DMS114 treated with DMSO at 0.1 percent for 48 hours (cell line): ENCODE measurements around the gene TAPT1.
"Not testable (repeated sequence)": the region's sequence is repeated elsewhere in the genome, so short reads cannot be mapped to it uniquely, and the experiment has no call there.

Experiments
- DNase-seq: peaks from one replicate; lab custom pipeline; 2025; ENCODE audit not compliant: unreplicated experiment; lab: John Stamatoyannopoulos, UW

TAPT1 gene

DNA sequence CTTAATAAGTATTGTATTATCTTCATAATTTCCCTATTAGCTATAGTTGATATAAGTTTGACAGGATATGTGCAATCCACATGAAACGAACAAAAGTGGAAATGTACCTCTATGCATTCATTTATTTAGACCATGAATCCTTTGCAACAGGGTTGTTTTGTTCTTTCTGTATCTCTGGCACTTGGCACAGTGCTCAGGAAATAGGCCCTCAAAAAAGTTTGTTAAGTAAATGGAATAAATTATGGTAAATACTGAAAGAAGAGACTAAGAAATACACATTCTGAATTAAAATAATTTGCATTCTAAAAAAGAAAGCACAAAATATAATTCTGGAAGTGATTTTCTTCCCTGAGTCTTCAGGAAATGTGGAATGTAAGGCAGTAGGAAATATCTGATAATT lies 39.3 kb downstream of the TAPT1 start:
- no peak for DNase-seq

DNA sequence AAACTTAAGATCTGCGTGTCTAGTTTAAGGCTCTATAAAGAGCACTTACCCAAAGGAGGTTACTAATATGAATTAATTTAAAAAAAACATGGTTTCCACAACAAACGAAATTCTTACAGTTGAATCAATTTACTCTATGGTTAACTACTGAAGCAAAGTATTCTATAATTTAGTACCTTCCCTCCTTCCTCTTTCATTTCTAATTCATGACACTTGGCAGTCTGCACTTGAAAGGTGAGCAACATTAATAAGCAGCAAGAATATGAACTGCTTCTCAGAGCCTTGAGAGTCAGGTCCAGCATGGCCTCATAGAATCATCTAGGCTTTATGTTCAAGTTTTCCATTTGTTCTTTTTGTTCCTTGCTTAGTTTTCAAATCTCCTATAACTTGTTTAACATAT lies 42.7 kb downstream of the TAPT1 start:
- no peak for DNase-seq

DNA sequence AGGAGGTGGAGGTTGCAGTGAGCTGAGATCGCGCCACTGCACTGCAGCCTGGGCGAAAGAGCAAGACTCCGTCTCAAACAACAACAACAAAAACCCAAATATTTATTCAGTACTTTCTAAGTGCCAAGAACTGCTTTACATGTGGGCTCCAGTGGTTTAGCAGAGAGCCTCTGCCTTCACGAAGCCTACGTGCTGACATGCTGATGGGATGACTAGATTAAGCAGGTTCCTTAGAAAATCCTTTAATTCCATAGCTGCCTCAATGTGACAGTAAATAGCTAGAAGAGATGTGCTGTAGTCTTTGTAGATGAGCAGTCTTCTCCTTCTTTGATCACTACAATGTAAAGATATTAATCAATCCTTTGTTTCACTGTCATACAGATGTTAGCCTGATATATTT lies 49.6 kb downstream of the TAPT1 start:
- DNase-seq = no peak

DNA sequence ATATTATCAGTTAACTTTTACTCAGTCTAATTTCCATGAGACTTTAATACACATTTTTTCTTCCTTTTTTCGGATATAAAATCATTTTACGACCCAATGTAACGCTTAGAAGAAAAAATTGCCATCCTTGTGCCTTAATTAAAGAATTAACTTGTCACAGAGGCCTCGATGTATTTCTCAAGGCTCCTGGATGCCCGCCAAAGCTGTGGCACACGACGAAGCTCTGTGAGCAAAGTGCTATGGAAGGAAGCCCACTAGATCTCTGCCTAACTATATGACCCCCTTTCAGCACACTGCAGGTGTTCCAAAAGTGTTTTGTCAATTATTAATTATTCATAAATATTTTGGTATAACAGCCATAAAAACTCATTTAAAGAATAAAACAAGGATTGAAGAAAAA lies 54.4 kb downstream of the TAPT1 start:
- no peak for DNase-seq

DNA sequence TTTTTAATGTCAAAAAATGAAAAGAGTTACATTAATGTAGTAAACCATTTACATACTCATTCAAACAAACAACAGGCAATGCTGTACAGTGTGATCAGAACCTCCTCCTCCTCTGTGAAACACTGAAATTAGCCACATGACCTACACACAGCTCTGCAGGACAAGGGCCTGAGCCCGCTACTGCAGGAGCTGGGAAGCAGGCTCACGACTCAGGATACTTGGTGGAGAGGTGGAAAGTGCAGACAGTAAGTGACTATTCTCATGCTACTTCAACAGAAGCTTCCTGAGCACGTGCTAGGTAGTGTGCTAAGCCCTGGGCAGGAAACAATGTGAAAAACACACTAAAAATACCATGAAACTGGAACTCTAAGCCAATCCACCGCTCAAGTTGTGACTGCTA lies 56.8 kb downstream of the TAPT1 start:
- no peak for DNase-seq

DNA sequence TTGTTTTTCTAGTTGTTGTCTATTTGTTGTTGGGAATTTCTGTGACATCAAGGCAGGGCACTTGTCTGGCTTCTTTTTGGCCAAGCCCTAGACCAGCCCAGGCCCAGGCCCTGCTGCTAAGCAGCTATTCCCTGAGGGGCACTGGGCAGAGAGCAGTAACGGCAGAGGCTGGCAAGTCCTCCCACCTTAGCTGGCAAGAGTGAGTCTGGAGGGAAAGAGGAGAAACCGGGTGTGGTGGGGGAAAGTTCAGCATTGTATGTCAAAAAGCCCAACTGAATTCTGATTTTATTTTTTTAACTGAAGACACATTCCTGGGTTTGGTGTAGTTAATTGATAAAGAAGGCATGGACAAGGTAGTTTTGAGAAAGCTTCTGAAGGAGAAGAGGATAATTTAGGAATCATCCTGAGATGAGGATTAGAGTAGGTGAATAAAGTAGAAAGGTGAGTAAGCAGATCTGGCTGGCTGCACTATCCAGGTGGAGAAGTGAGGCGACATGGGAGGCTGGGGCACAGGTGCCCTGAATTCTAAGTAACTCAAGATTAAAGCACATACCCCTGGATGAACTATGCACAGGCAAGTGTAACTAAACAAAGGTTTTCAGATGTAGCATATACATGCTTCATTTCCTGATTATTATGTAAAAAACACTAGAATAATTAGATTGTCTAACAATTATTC lies 57.4 kb downstream of the TAPT1 start:
- DNase-seq = no peak

DNA sequence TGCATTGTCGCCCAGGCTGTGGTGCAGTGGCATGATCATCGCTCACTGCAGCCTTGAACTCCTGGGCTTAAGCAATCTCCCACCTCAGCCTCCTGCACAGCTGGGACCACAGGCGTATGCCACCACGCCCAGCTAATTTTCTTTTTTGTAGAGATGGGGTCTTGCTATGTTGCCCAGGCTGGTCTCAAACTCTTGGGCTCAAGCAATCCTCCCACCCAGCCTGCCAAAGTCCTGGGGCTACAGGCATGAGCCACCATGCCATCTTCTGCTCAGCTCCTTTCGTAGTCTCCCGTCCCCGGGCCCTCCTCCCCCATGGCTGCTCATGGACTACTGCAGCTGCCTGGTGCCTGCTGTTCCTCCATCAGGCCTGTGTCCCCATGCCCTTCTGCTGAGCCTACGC lies 58.1 kb downstream of the TAPT1 start:
- DNase-seq = no peak

DNA sequence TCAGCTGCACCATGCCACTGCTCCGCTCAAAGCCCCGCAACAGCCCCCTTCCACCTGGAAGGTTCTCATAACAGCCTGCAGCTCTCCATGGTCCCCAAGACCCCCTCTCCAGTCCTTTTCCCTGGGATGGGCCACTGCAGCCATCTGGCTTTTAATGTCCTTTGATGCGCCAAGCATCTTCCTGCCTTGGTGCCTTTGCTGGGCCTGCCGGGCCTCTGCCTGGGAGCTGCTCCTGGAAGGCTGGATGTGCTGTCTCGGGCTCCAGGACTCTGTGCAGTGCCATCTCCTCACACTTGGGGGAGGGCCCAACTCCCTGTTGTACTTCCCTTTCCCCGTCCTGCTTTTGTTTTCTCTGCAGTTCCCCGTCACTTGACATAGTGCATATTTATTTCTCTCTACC lies 60.3 kb downstream of the TAPT1 start:
- DNase-seq = no peak

DNA sequence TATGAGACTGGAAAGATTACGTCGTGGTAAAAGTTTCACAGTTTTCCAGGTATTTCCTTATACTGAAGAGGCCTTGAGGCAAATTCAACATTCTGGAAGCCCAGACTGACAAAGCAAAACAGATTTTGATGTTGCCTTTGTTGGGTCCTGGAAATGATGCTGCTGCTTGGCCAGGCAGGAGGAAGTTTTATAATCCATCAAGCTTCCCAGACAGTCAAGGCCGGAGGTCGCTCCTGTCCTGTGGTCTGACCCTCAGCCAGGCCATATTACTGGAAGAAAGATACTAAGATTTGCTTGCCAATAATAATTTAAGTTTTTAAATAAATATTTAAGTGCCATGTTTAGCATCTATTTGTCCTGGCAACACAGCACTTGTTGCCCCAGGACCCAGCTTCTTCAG lies 63.4 kb downstream of the TAPT1 start:
- DNase-seq = no peak

DNA sequence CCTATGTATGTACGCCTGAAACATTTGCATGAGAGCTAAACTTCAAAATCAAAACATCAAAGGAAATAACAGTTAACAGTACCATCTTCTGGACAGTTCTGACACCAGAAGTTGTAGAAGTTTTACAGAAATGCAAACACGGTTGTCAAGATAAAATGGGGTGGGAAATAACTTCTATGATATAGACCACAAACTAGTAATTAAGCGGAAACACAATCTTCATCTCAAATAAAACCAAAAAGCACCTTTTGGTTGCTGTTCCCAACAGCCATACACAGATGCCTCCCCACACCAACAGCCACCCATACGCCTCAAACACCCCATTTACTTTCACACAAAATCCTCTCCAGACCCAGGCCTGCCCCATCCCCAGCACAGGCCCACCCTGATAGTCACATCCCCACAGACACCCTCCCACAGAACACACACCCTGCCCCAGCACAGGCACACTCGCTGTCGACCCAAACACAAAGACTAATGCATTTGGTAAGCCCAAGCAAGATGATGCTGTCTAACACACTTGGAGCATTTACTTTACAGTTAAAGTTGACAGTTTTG lies 64.3 kb downstream of the TAPT1 start:
- no peak for DNase-seq

DNA sequence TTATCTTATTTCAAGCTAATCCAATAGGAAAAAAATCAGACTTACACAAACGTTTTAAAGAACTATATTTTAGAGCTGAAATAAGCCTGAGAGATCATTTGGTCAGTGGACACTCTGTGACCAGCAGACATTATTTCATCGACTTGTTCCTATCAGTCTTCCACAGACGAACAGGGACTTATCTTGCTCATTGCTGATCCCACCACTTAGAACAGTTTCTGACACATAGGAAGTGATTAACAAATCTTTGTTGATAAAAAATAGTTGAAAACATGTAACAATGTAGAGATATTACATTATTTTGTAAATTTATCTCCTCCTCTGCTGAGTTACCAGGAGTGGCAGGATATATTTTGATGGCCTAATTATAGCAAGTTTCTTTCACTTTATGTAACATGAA lies 65.8 kb downstream of the TAPT1 start:
- DNase-seq = no peak

DNA sequence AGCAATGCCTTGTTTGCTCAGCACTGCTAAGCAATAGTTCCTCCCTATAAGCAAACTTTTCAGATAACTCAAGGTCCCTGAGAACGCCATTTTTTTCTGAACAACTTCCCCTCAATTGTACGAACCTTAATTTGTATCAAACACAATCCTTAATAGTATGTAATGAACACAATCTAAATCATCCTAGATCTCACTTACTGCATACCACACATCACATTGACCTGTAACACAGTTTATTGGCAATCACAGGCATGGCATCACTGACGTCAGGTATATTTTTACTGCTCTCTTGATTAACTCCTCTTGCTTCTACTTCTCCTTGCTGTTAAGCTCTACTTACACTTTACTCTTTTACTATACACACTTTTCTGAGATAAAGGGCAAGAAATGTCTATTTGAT lies 67.0 kb downstream of the TAPT1 start:
- DNase-seq = no peak

DNA sequence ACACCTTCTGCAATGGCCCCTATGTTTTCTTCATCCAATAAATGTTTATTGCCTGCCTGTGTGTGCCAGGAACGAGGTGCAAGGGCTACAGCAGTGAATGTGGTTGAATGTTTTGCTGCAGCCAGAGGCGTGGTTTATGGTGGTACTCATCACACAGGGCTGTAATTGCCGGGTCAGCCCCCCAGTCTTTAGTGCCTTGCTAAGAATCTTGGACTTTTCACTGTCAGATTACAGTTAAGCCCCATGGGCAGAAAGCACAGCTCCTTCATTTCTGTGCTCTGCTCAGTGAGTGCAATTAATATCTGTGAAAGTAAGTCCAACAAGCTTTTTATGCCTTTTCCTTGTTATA lies 67.8 kb downstream of the TAPT1 start:
- DNase-seq = no peak

DNA sequence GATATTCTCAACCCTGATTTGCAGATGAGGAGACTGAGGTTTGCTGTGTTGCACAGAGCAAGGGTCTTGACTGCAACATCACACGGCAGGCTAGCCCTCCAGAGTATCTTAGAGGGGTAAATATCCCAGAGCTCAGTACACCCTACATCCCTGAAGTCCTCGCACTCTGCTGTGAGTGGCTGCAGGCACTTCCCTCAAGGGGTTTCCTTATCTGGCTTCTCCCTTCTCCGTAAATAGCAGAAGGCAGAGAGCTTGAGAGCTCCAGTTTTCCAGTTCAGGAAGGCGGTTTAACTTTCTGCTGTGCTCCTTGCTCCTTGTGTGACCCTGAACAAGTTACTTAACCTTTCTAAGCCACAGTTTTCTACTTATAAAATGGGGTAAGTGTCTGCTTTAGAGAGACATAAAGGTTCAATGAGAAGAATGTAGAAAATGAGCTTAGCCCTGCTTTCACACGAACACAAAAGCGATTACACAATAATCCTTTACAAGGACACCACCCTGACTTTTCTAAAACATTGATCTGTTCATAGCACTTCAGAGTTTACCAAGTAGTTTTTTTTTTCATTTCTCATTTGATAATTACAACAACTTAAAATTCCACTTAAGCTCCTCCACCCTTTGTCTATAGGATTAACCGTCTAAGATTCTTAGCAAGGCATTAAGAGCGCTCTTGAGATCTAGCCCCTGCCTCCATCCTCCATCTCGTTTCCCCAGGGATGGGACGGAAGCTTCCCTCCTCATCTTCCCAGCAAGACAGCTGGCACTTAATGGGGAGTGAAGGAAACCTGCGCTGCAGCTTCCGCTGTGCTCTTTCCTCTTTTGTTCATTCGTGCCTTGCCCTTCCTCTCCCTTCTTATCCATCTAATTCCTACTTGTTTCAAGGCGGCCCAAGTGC lies 68.4 kb downstream of the TAPT1 start:
- DNase-seq = no peak

DNA sequence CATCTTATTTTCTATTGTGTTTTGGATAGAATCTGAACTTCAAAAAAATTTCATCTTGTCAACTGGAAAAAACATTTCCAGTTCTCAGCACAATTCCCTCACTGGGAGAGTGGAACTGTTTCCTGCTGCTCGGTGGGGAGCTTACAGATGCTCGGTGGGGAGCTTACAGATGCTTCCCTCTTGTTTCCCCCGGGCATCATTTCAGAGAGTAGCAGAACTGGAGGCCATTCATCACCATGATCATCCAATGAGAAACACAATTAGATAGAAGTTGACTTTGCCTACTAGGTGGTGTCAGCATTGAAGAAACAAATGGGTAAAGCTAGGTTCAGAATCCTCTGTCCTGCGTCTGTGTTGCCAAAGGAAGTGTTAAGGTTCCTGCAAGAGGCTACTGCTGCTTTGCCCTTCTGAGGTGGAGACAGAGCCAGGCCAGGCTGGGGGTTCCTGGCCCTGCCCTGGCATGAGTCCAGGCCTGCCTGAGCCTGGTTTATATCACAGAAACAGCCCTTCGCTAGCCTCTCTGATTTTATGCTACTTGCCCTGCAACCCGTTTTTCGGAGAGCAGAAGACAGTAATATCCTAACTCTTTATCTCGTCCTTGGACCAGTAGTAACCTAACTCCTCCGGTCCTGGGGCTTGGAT lies 70.6 kb downstream of the TAPT1 start:
- DNase-seq = no peak

DNA sequence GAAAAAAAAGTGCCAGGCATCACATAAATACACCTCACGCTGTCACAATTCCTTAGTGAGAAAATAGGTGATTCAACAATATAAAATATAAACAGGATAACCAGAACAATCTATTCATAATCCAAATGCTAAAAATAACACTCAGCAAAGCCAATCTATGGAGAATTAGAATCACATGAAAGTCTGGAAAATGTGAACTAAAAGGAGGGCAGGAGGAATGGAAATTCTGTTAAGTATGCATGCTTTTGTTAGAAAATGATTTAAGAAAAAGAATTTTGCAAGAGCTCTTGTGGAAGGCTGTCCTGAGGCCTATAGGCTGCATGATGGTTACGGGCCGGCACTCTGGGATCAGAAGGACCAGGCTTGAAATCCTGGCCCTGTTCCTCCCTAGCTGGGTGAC lies 71.8 kb downstream of the TAPT1 start:
- no peak for DNase-seq

DNA sequence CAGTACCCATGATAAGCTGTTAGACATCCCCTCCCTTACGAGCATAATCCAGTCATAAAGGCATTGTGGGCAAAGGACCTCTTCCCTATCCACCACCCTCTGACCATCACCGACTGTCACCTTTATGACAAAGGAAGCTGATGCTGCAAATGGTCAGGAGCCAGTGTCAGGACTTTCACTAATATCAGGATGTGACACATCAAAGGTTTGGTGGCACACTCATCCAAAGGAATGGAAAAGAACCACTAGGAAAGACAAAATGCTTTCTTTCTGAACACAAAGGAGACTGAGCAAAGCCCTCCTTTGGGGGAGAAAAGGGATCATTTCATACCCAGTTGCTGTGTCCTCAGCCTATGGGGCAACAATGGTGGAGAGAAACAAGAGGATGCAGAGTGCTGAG lies 75.6 kb downstream of the TAPT1 start:
- DNase-seq = no peak

DNA sequence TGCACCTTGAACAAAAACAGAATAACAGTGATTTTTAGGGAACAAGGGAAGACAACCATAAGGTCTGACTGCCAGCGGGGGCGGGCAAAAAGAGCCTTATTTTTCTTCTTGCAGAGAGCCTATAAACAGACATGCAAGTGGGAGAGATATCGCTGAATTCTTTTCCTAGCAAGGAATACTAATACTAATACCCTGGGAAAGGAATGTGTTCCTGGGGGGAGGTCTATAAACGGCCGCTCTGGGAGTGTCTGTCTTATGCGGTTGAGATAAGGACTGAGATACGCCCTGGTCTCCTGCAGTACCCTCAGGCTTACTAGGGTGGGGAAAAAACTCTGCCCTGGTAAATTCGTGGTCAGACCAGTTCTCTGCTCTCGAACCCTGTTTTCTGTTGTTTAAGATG lies 81.4 kb downstream of the TAPT1 start:
- not testable (repeated sequence) for DNase-seq

DNA sequence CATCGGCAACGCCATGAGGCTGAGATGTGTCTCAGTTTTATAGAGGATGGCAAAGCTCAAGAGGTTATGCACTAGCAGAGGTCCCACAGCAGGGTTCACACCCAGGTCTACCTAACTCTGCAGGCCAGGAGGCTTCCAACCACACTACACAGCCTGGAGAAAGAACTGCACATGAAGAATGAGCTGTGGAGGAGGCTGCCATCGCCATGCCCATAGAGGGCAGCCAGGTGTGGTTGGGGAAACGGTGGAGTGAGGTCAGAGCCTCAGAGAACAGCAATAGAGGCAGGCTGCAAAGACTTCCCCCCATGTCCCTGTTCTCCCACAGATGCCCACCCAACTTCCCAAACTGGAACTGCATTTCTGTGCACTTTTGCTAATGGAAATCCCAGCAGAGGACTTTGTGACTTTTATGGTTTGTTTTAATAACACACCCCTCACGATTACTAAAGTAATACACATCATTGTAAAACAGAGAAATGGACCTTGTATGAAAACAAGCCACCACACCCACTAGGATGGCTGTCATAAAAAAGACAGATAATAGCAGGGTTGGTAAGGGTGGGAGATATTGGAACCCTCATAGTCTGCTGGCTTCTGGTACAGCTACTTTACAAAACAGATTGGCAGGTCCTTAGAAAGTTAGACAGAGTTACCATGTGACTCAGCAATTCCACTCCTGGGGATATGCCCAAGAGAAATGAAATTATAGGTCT lies 83.5 kb downstream of the TAPT1 start:
- no peak for DNase-seq

DNA sequence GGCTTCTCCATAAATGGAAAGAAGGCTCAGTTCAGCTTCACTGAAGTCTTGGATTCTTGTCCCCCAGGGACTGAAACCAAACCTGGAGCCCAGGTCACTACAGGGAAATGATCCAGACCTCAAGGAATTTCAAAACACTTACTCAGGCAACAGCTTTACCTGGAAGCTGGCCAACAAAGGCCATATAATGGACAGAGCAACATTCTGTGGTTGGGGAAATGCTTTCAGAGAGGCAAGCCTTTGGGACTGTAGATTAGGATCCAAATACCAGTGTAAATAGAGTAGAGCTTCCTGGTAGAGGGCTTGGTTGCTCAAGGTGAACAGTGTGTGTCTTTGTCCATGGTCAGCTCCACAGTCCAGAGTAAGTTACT lies 85.4 kb downstream of the TAPT1 start:
- no peak for DNase-seq

DNA sequence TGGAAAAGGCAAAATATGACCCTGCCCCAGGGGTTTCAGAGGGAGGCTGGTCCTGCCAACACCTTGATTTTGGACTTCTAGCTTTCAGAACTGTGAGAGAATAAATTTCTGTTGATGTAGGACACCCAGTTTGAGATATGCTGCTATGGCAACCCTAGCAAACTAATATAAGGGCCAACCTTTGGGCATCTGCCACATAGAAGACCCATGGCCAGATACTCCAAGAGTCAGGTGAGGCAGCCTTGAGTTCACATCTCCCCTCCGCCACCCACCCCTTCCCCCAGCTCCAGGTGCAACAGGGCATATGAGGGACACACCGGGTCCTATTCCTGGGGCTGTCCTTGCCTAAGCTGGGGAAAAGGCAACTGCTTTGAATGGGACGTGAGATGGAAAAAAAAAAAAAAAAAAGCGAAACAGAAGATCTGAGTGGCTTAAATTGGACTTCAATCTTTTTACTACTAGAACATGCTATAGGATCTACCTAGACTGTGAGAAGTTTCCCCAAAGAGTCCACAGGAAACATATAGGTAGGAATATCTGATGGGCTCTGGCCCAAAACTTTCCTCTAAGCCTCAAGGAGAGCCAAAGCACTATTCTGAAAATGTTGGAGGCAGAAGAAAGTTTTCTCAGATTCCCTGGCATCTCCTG lies 85.9 kb downstream of the TAPT1 start:
- DNase-seq = no peak
